Lower leg skin (tissue), 3 donors: Measurements from ENCODE around the gene GPRIN3.

ENCODE experiments used
- CTCF ChIP-seq, 3 donors: fragments of 450-650 bp; IDR thresholded peaks; one replicate each; pipeline ENCODE4 v1.5.1; 2016; ENCODE audit warnings: antibody characterized with exemption in 3 of 3, mild to moderate bottlenecking in 3 of 3, moderate library complexity in 2 of 3
- POLR2A ChIP-seq, 2 donors: fragments of 450-650 bp; IDR thresholded peaks; one replicate each; pipeline ENCODE4 v1.6.1; 2016 to 2017; ENCODE audit warnings: antibody characterized with exemption in 2 of 2, mild to moderate bottlenecking in 1 of 2, moderate library complexity in 1 of 2

GRCh38 chr4:89301003-89301402 lies 6.6 kb downstream of the GPRIN3 start:
- TF ChIP-seq CTCF (IDR thresholded peaks at IDR 0.05): no peak
- TF ChIP-seq POLR2A (IDR thresholded peaks at IDR 0.05): no peak
